Lung microvascular endothelial cell (primary cell): ENCODE results near the gene KLF12. TPM values are rescaled to one million over a fixed set of nuclear protein-coding genes. Genes with fewer than 3 reads are reported as not detected.

ENCODE experiments used
- DNase-seq, 2 donors: peaks; one replicate each; pipeline versions ENCODE4 v3.0.0 to v3.0.0-alpha.2; 2010; ENCODE audit warnings: low read depth in 2 of 2
- total RNA-seq: library from RNA; depleted of rRNA; stranded (reverse); fragments of >200 nt; gene quantifications from 2 replicates; pipeline ENCODE4 v1.2.1, GENCODE V29; 2014

The KLF12 gene
- total RNA-seq, 1 donor from 2014 or later = 2.0 TPM

GRCh38 chr13:74103970-74104555 lies 30.1 kb downstream of the KLF12 start:
- no peak for DNase-seq

- DNase-seq = no peak
Measured at GRCh38 chr13:74103196-74103595, 31.0 kb downstream of the KLF12 start.

- DNase-seq = no peak
Measured at GRCh38 chr13:74102691-74103090, 31.5 kb downstream of the KLF12 start.

GRCh38 chr13:74101436-74101835 lies 32.8 kb downstream of the KLF12 start:
- DNase-seq = no peak

GRCh38 chr13:74098077-74098476 lies 36.1 kb downstream of the KLF12 start:
- DNase-seq = no peak

GRCh38 chr13:74097116-74097515 lies 37.1 kb downstream of the KLF12 start:
- no peak for DNase-seq

- no peak for DNase-seq
Measured at GRCh38 chr13:74093691-74094090, 40.5 kb downstream of the KLF12 start.

GRCh38 chr13:74092711-74093110 lies 41.5 kb downstream of the KLF12 start:
- DNase-seq = no peak

- DNase-seq = no peak
Measured at GRCh38 chr13:74090869-74091605, 43.2 kb downstream of the KLF12 start.

GRCh38 chr13:74090397-74090796 lies 43.8 kb downstream of the KLF12 start:
- DNase-seq = no peak

GRCh38 chr13:74087357-74087756 lies 46.8 kb downstream of the KLF12 start:
- DNase-seq = no peak
